ENCODE results near the gene RNF31. TPM values are rescaled to one million over a fixed set of nuclear protein-coding genes. Genes with fewer than 3 reads are reported as not detected.

Gene RNF31
- total RNA-seq, 1 experiment from 2014 or later: 48.6 TPM

DNA sequence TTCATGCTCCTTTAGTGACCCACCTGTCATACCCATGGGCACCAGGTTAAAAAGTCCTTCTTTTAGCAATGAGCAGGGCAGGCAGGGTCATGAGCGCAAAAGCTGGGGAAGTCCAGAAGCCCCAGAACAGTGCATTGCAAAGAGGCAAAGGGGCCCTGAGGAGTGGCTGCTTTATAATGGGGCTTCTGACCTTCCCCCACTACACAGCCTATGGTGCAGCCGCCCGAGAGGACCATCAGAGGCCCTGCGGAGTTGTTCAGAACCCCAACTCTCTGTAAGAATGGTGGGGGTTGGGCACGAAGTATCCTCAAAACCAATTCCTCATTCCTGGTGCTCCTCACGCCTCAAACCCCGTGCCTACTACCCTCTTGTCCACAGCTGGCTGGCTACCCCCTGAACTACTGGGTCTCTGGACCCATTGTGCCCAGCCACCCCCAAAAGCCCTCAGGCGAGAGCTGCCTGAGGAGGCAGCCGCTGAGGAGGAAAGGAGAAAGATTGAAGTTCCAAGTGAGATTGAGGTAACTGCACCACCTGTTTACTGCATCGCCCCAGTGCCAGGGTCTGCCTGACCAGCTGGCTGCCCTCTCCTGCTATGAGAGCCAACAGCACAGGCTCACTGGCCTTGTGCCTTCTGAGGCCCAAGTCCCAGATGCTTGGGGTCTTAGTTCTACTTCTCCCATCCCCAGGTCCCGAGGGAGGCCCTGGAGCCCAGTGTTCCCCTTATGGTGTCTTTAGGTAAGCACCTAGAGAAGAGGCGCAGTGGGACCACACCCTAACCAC is 31.3 kb downstream of the RNF31 start:
- intact Hi-C loops (cut with micrococcal nuclease; ENCODE audit: unreplicated experiment): no loop called here
- DNase-seq (ENCODE audit: low read depth, low spot score): no peak
- no peaks in the 10 kb centered on the region for H3K9me3 ChIP-seq (ENCODE audit: control insufficient read depth, insufficient read depth, low read depth, low read length)
- no peak for ATAC-seq
- no TSS peak for BruUV-seq (replicated peaks)
- CTCF ChIA-PET: no interaction called here
- H3K27me3 ChIP-seq (ENCODE audit: control insufficient read depth, insufficient read depth, low read length): no peaks in the 10 kb centered on the region
- in situ Hi-C loops (cut with HindIII; ENCODE audit: low pct_unique_long_range_greater_than_20kb, low sequenced_read_pairs): no loop called here
- POLR2A ChIA-PET: no interaction called here
- H3K4me3 ChIP-seq (ENCODE audit: low read depth in 2 of 2, low read length in 2 of 2): no peak overlapping the region
- H3K27ac ChIP-seq (ENCODE audit: low read length): no peak overlapping the region
- no peaks in the 10 kb centered on the region; the same call in 1 of the 2 replicates for H3K4me1 ChIP-seq (ENCODE audit: control insufficient read depth, insufficient read depth, low read length)
- TF ChIP-seq CTCF (IDR thresholded peaks at IDR 0.05): no peak
- no peak for TF ChIP-seq SIN3A (IDR thresholded peaks at IDR 0.05; ENCODE audit: borderline replicate concordance, insufficient read depth, low read depth, low read length)
- TF ChIP-seq TCF7L2 (IDR thresholded peaks at IDR 0.05; ENCODE audit: low read depth, low read length): no peak
- no peak for TF ChIP-seq POLR2AphosphoS5 (IDR thresholded peaks at IDR 0.05; ENCODE audit: low read depth, low read length)
- TF ChIP-seq REST (IDR thresholded peaks at IDR 0.05; ENCODE audit: insufficient read depth in 1 of 2, low read depth in 2 of 2, low read length in 1 of 2): no peak
- H3K36me3 ChIP-seq (ENCODE audit: control insufficient read depth, insufficient read depth, low read length): no peaks in the 10 kb centered on the region

GRCh38 chr14:24179294-24179960 is 32.1 kb downstream of the RNF31 start:
- CTCF ChIA-PET: no interaction called here
- DNase-seq (ENCODE audit: low read depth, low spot score) (no peak), ATAC-seq (no peak; the same call in 1 of the 2 replicates)
- in situ Hi-C loops (cut with HindIII; ENCODE audit: low pct_unique_long_range_greater_than_20kb, low sequenced_read_pairs) (no loop called here), intact Hi-C loops (cut with micrococcal nuclease; ENCODE audit: unreplicated experiment) (no loop called here)
- POLR2A ChIA-PET: no interaction called here
- H3K36me3 ChIP-seq (ENCODE audit: control insufficient read depth, insufficient read depth, low read length): no peaks in the 10 kb centered on the region
- no peaks in the 10 kb centered on the region for H3K27me3 ChIP-seq (ENCODE audit: control insufficient read depth, insufficient read depth, low read length)
- no peak for TF ChIP-seq POLR2AphosphoS5 (IDR thresholded peaks at IDR 0.05; ENCODE audit: low read depth, low read length)
- no peaks in the 10 kb centered on the region for H3K9me3 ChIP-seq (ENCODE audit: control insufficient read depth, insufficient read depth, low read depth, low read length)
- H3K4me1 ChIP-seq (ENCODE audit: control insufficient read depth, insufficient read depth, low read length): no peaks in the 10 kb centered on the region; the same call in 1 of the 2 replicates
- no peak overlapping the region for H3K27ac ChIP-seq (ENCODE audit: low read length)
- BruUV-seq (replicated peaks): no TSS peak
- no peak overlapping the region for H3K4me3 ChIP-seq (ENCODE audit: low read depth in 2 of 2, low read length in 2 of 2)
